HCT116 (cell line): ENCODE measurements around the gene LINGO1. TPM values are rescaled to one million over a fixed set of nuclear protein-coding genes. Genes with fewer than 3 reads are reported as not detected.

ENCODE experiments used
- ATAC-seq: fragments of 200-7000 bp; cut with Tn5 transposase; 2 replicates; pipeline ENCODE4 v1.9.1; 2020; ENCODE audit warnings: mild to moderate bottlenecking, moderate library complexity
- BruUV-seq: library from RNA; stranded (reverse); fragments of 400-500 nt; replicated peaks from 2 replicates; lab custom pipeline; 2021; lab: Mats Ljungman, UMichigan
- CTCF ChIA-PET: fragments of 300-600 bp; sonication (Branson Sonifier 250); formaldehyde crosslinking; loops from one replicate; lab custom pipeline; 2021; ENCODE audit warnings: antibody characterized with exemption; lab: Charles Lee
- POLR2A ChIA-PET: fragments of 300-600, 350-600 bp; sonication (Branson Sonifier 250); formaldehyde crosslinking; loops from one replicate; lab custom pipeline; 2021; ENCODE audit warnings: antibody characterized with exemption; lab: Charles Lee
- RAD21 ChIA-PET, 2 experiments: fragments of 300-600 bp; sonication (Branson Sonifier 250); formaldehyde crosslinking; loops; one replicate each; lab custom pipeline; 2023; ENCODE audit warnings: low total read pairs in 2 of 2; ENCODE audit not compliant: uncharacterized antibody in 2 of 2, unreplicated experiment in 2 of 2, low non-redundant PET in 1 of 2; lab: Charles Lee
- DNase-seq: peaks from one replicate; pipeline ENCODE4 v3.0.0-alpha.2; 2010; ENCODE audit warnings: low read depth, low spot score
- H2AFZ ChIP-seq: fragments of 200-600 bp; shearing (Covaris generic), sonication (generic); 2 replicates; pipeline ENCODE4 v1.6.1; 2017; ENCODE audit warnings: low read depth, mixed run types, mixed read lengths, antibody characterized with exemption, low read length; ENCODE audit not compliant: poor library complexity, severe bottlenecking
- H3K27ac ChIP-seq: 2 replicates; pipeline ENCODE4 v1.5.1; 2012; ENCODE audit warnings: low read depth, low read length
- H3K27me3 ChIP-seq: fragments of 200-600 bp; sonication (generic); 2 replicates; pipeline ENCODE4 v1.6.1; 2016; ENCODE audit warnings: mixed run types, low read length, mixed read lengths; ENCODE audit not compliant: insufficient read depth
- H3K36me3 ChIP-seq, 2 experiments: fragments of 200-500 bp in 1 of 2; fragments of 200-600 bp in 1 of 2; sonication (Bioruptor generic) in 1 of 2; sonication (generic) in 1 of 2; 2 replicates each; pipeline versions ENCODE4 v1.5.1 to v1.6.1; 2014 to 2016; ENCODE audit warnings: low read length in 2 of 2, inconsistent platforms in 1 of 2, mixed read lengths in 1 of 2, mixed run types in 1 of 2; ENCODE audit not compliant: insufficient read depth in 2 of 2, control insufficient read depth in 1 of 2
- H3K4me1 ChIP-seq, 2 experiments: fragments of 200-600 bp in 1 of 2; sonication (generic) in 1 of 2; 2 replicates each; pipeline versions ENCODE4 v1.5.1 to v1.6.1; 2012 to 2017; ENCODE audit warnings: low read length in 2 of 2, inconsistent platforms in 1 of 2, mild to moderate bottlenecking in 1 of 2, mixed read lengths in 1 of 2, mixed run types in 1 of 2, moderate library complexity in 1 of 2; ENCODE audit not compliant: insufficient read depth in 2 of 2, control insufficient read depth in 1 of 2
- H3K4me2 ChIP-seq: fragments of 200-600 bp; sonication (generic); 2 replicates; pipeline ENCODE4 v1.6.1; 2017; ENCODE audit warnings: mixed run types, low read length, mixed read lengths
- H3K4me3 ChIP-seq, 2 experiments: fragments of 200-600 bp in 1 of 2; sonication (generic) in 1 of 2; replicated peaks in 1 of 2; 2 replicates each; pipeline ENCODE4 v1.5.1; 2011 to 2016; ENCODE audit warnings: low read length in 2 of 2, control low read depth in 1 of 2, low read depth in 1 of 2, mild to moderate bottlenecking in 1 of 2, mixed read lengths in 1 of 2, mixed run types in 1 of 2
- H3K79me2 ChIP-seq: fragments of 200-600 bp; sonication (generic); 2 replicates; pipeline ENCODE4 v1.6.1; 2017; ENCODE audit warnings: mild to moderate bottlenecking, mixed run types, low read length, moderate library complexity, mixed read lengths; ENCODE audit not compliant: insufficient read depth
- H3K9ac ChIP-seq: fragments of 200-600 bp; sonication (generic); 2 replicates; pipeline ENCODE4 v1.6.1; 2016; ENCODE audit warnings: low read length, mixed read lengths
- H3K9me2 ChIP-seq: fragments of 200-600 bp; sonication (generic), shearing (Covaris generic); 2 replicates; pipeline ENCODE4 v1.6.1; 2017; ENCODE audit warnings: mixed run types, mild to moderate bottlenecking, moderate library complexity; ENCODE audit not compliant: insufficient read depth
- H3K9me3 ChIP-seq, 2 experiments: fragments of 200-500 bp in 1 of 2; fragments of 200-600 bp in 1 of 2; sonication (Bioruptor generic) in 1 of 2; sonication (generic) in 1 of 2; 2 replicates each; pipeline ENCODE4 v1.6.1; 2014 to 2017; ENCODE audit warnings: low read length in 2 of 2, mixed read lengths in 2 of 2, inconsistent platforms in 1 of 2, low read depth in 1 of 2, mild to moderate bottlenecking in 1 of 2, mixed run types in 1 of 2, moderate library complexity in 1 of 2; ENCODE audit not compliant: control insufficient read depth in 1 of 2, insufficient read depth in 1 of 2
- H4K20me1 ChIP-seq: fragments of 200-600 bp; sonication (generic), shearing (Covaris generic); 2 replicates; pipeline ENCODE4 v1.6.1; 2017; ENCODE audit warnings: mixed run types, mild to moderate bottlenecking, moderate library complexity; ENCODE audit not compliant: insufficient read depth
- ATF3 ChIP-seq: IDR thresholded peaks from 2 replicates; pipeline ENCODE4 v1.6.1; 2012
- CBX3 ChIP-seq: IDR thresholded peaks from 2 replicates; pipeline ENCODE4 v1.6.1; 2012; ENCODE audit warnings: low read depth
- CTCF ChIP-seq, 3 experiments: fragments of 200-600 bp in 1 of 3; sonication (generic) in 1 of 3; IDR thresholded peaks in 2 of 3; conservative IDR thresholded peaks in 1 of 3; 2 replicates each; pipeline ENCODE4 v1.5.1; 2012 to 2017; ENCODE audit warnings: low read depth in 2 of 3, low read length in 2 of 3, antibody characterized with exemption in 1 of 3, borderline replicate concordance in 1 of 3, control low read depth in 1 of 3, mild to moderate bottlenecking in 1 of 3, mixed read lengths in 1 of 3, mixed run types in 1 of 3, moderate library complexity in 1 of 3; ENCODE audit not compliant: insufficient read depth in 1 of 3
- EGR1 ChIP-seq: IDR thresholded peaks from 2 replicates; pipeline ENCODE4 v1.6.1; 2012; ENCODE audit warnings: low read depth
- ELF1 ChIP-seq: IDR thresholded peaks from 2 replicates; pipeline ENCODE4 v1.6.1; 2012; ENCODE audit warnings: low read depth, borderline replicate concordance
- EZH2 ChIP-seq: fragments of 200-600 bp; sonication (generic); IDR thresholded peaks from 2 replicates; pipeline ENCODE4 v1.6.1; 2017; ENCODE audit warnings: antibody characterized with exemption, mixed run types
- EZH2phosphoT487 ChIP-seq: fragments of 200-600 bp; IDR thresholded peaks from 2 replicates; pipeline ENCODE4 v1.6.1; 2018; ENCODE audit warnings: antibody characterized with exemption, borderline replicate concordance
- FOSL1 ChIP-seq: IDR thresholded peaks from 2 replicates; pipeline ENCODE4 v1.6.1; 2012; ENCODE audit warnings: low read depth
- JUND ChIP-seq: IDR thresholded peaks from 2 replicates; pipeline ENCODE4 v1.6.1; 2012
- POLR2A ChIP-seq: IDR thresholded peaks from 2 replicates; pipeline ENCODE4 v1.7.0; 2011; ENCODE audit warnings: borderline replicate concordance; ENCODE audit not compliant: insufficient read depth, insufficient read length; ENCODE audit errors: extremely low read depth
- POLR2AphosphoS5 ChIP-seq: IDR thresholded peaks from 2 replicates; pipeline ENCODE4 v1.6.1; 2011; ENCODE audit warnings: mild to moderate bottlenecking, low read depth, low read length, moderate library complexity
- RAD21 ChIP-seq: IDR thresholded peaks from 2 replicates; pipeline ENCODE4 v1.6.1; 2012; ENCODE audit warnings: low read depth, mild to moderate bottlenecking
- REST ChIP-seq: IDR thresholded peaks from 2 replicates; pipeline ENCODE4 v1.6.1; 2012; ENCODE audit warnings: low read depth
- SIN3A ChIP-seq: IDR thresholded peaks from 2 replicates; pipeline ENCODE4 v1.6.1; 2012; ENCODE audit warnings: low read depth
- SP1 ChIP-seq: IDR thresholded peaks from 2 replicates; pipeline ENCODE4 v1.6.1; 2012; ENCODE audit warnings: low read depth
- ZBTB33 ChIP-seq: IDR thresholded peaks from 2 replicates; pipeline ENCODE4 v1.6.1; 2011; ENCODE audit warnings: mild to moderate bottlenecking, low read length, moderate library complexity; ENCODE audit not compliant: insufficient replicate concordance; ENCODE audit errors: extremely low read depth
- ZNF274 ChIP-seq: fragments of 200-500 bp; sonication (Bioruptor generic); IDR thresholded peaks from 2 replicates; pipeline ENCODE4 v1.6.1; 2014; ENCODE audit warnings: mild to moderate bottlenecking, low read depth, low read length, inconsistent platforms
- intact Hi-C: fragments of 100-400 bp; cut with micrococcal nuclease; formaldehyde crosslinking; loops from 2 replicates; pipeline ENCODE4 v1.10.0; 2022
- total RNA-seq: library from RNA; stranded (reverse); gene quantifications from one replicate; pipeline ENCODE4 v1.2.1, GENCODE V29; 2021; ENCODE audit not compliant: unreplicated experiment

The LINGO1 gene
- total RNA-seq, 1 experiment from 2014 or later = 15.6 TPM

- TF ChIP-seq ATF3 (no peak), FOSL1 (no peak), REST (no peak), SIN3A (no peak), EZH2phosphoT487 (no peak), ZNF274 (no peak), EGR1 (no peak), EZH2 (no peak), POLR2A (no peak)
Observed at GRCh38 chr15:77584691-77585090, 48.0 kb downstream of the LINGO1 start (continued).

GRCh38 chr15:77584201-77584600 is 48.5 kb downstream of the LINGO1 start:
- no TSS peak for BruUV-seq
- Histone ChIP-seq H4K20me1 (no peaks in the 10 kb centered on the region), H3K9ac (no peak overlapping the region), H3K27me3 (no peaks in the 10 kb centered on the region), H3K4me1 (no peaks in the 10 kb centered on the region), H3K4me3 (no peak overlapping the region), H3K27ac (no peak overlapping the region), H3K36me3 (no peaks in the 10 kb centered on the region), H3K9me3 (no peaks in the 10 kb centered on the region), H3K4me2 (no peak overlapping the region), H2AFZ (no peak overlapping the region), H3K79me2 (no peaks in the 10 kb centered on the region), H3K9me2 (no peaks in the 10 kb centered on the region)
- RAD21 ChIA-PET = no interaction called here
- intact Hi-C loops = no loop called here
- DNase-seq = no peak
- POLR2A ChIA-PET = no interaction called here
- ATAC-seq = peak; percentile 94
- CTCF ChIA-PET = interaction anchor here (0.9 to 1.3 kb wide), 2 partner anchors 41 to 397 kb away, joined by 3 read pairs; no protein-coding TSS in a partner anchor
- TF ChIP-seq EGR1 (no peak), CBX3 (no peak), CTCF (IDR thresholded peaks at IDR 0.05 in 2 of 3, conservative IDR thresholded peaks at IDR 0.05 in 1 of 3; ENCODE audit: borderline replicate concordance in 1 of 3, insufficient read depth in 1 of 3, low read depth in 2 of 3, low read length in 2 of 3) (peak in 2 of 3 experiments; percentile 32 to 41; a peak in 4 of 6 replicates), SP1 (no peak), POLR2AphosphoS5 (no peak), ELF1 (no peak), EZH2phosphoT487 (no peak), POLR2A (no peak), ZBTB33 (no peak), JUND (no peak), RAD21 (peak; percentile 13; the same call in 1 of the 2 replicates)
